ENCODE data around the gene FTL.
"Not testable (repeated sequence)": the region's sequence is repeated elsewhere in the genome, so short reads cannot be mapped to it uniquely, and the experiment has no call there.

FTL gene

GRCh38 chr19:48965040-48965805, at the start of gene FTL:
FTL (plus strand) TSS chr19:48965309; CDS start chr19:48965508, 199 bp downstream.
- DNase-seq = peak; percentile 93

- no peak for DNase-seq
Measured at GRCh38 chr19:48915757-48916156, 49.4 kb upstream of the FTL start.

DNA sequence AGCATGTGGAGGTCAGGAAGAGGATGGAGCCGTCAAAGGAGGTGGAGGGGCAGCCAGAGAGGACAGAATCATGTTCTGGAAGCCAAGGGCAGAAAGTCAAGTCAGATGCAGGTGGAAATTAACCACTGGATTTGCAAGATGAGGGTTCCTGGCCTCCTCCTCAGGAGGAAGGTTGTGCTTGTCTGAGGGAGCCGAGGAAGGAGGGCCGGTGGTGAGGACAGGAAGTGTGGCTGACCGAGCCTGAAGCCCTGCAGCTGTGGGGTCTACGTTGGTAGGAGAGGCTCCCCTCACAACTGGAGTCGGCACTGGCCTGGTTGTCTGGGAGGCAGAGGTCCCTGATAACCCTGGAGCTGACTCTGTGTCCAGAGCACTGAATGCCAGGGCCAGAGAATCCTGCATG, 47.0 kb upstream of the FTL start:
- DNase-seq = no peak

- no peak for DNase-seq
Measured at GRCh38 chr19:48918801-48919247, 46.3 kb upstream of the FTL start.

DNA sequence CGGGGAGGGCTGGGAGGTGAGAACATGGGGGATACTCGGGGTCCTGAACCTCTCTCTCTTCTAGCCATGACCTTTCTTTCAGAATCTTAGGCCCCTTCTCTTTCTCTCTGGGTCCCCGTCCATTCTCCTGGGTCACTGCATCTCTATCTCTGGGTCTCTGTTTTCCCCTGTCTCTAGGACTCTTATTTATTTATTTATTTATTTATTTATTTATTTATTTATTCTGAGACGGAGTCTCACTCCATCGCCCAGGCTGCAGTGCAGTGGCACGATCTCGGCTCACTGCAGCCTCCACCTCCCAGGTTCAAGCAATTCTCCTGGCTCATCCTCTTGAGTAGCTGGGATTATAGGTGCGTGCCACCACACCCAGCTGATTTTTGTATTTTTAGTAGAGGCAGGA, 45.8 kb upstream of the FTL start:
- DNase-seq = not testable (repeated sequence)

- no peak for DNase-seq
Measured at GRCh38 chr19:48920949-48921348, 44.2 kb upstream of the FTL start.

DNA sequence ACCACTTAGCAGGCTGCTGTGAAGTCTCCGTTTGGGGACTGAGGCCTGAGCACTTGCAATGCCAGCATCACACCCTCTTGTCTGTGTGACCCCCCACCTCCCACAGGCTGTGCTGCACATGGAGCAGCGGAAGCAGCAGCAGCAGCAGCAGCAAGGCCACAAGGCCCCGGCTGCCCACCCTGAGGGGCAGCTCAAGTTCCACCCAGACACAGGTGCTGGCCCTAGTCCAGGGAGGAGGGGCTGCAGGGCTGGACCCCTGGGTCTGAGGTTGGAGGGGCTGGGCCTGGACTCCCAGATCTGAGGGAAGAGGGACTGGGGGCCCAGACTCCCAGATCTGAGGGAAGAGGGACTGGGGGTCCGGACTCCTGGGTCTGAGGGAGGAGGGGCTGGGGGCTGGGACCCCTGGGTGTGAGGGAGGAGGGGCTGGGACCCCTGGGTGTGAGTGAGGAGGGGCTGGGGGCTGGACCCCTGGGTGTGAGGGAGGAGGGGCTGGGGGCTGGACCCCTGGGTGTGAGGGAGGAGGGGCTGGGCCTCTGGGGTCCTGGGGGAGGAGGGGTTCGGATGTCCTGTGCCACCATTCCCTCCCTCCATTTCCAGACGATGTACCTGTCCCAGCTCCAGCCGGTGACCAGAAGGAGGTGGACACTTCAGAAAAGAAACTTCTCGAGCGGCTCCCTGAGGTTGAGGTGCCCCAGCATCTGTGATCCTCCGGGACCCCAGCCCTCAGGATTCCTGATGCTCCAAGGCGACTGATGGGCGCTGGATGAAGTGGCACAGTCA, 43.2 kb upstream of the FTL start:
- no peak for DNase-seq

GRCh38 chr19:48922548-48923490, 42.3 kb upstream of the FTL start:
- no peak for DNase-seq

DNA sequence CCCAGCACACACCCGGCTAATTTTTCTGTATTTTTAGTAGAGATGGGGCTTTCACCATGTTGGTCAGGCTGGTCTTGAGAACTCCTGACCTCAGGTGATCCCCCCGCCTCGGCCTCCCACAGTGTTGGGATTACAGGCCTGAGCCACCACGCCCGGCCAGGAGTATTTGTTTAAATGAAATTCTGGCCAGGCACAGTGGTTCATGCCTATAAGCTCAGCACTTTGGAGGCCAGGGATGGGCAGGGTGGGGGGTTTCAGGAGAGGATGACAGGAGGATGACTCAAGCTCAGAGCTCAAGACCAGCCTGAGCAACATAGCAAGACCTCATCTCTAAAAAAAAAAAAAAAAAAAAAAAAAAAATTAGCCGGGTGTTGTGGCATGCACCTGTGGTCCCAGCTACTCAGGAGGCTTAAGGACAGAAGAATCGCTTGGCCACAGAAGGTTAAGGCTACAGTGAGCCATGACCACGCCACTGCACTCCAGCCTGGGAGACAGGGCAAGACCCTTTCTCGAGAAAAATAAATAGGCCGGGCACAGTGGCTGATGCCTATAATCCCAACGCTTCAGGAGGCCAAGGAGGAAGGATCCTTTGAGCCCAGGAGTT, 39.8 kb upstream of the FTL start:
- DNase-seq = no peak

DNA sequence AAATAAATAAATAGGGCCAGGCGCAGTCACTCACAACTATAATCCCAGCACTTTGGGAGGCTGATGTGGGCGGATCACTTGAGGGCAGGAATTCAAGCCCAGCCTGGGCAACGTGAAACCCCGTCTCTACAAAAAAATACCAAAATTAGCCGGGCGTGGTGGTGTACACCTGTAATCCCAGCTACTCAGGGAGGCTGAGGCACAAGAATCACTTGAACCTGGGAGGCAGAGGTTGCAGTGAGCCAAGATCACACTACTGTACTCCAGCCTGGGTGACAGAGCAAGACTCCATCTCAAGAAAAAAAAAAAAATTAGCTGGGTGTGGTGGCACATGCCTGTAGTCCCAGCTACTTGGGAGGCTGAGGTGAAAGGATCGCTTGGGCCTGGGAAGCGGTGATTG, 39.2 kb upstream of the FTL start:
- not testable (repeated sequence) for DNase-seq

GRCh38 chr19:48926909-48927308, 38.2 kb upstream of the FTL start:
- peak; percentile 10 for DNase-seq

GRCh38 chr19:48927692-48928091, 37.4 kb upstream of the FTL start:
- DNase-seq = not testable (repeated sequence)

GRCh38 chr19:48928164-48929025, 36.7 kb upstream of the FTL start:
- no peak for DNase-seq

DNA sequence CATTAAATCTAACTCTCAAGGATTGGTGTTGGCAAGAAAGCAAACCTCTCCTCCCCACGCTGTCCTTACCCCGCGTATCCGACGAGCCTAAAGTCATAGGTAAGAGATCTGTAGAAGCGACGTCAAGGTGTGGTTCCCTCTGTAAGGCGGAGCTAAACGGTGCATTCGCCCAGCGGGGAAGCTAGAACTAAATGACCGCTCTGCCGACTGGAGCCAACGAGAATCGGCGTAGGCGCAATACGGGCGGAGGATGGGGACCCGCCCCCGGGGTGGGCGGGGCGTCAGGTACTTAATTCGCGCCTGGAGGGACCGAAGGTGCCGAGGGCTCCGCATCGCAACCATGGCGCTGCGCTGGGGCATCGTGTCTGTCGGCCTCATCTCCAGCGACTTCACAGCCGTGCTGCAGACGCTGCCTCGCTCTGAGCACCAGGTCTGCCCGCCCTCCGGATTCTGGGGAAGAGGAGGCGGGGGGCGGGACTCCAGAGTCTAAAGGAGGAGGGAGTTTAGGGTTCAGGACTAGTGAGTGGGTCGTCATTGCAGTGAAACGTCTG, 31.7 kb upstream of the FTL start, which contains the start of gene DHDH:
Gene DHDH (plus strand): TSS at position 318 of the 551 bp plus-strand sequence. CDS start 23 bp downstream, at position 341.
- peak; percentile 55 for DNase-seq

DNA sequence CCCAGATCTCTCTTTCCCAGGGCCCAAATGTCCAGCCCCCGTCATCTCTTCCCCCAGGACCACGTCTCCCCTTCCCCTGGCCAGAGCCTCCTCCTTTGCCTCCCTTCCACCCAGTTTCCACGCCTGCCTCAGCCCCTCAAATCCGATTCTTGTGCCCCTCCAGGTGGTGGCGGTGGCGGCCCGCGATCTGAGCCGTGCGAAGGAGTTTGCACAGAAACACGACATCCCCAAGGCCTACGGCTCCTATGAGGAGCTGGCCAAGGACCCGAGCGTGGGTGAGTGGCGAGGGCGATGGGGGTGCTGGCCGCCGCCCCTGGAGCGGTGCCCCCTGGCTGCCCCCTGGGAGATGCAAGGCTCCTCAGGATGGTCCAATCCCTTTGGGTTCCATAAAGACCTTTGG, 30.3 kb upstream of the FTL start:
- DNase-seq = no peak

GRCh38 chr19:48935864-48936263, 29.2 kb upstream of the FTL start:
- no peak for DNase-seq

DNA sequence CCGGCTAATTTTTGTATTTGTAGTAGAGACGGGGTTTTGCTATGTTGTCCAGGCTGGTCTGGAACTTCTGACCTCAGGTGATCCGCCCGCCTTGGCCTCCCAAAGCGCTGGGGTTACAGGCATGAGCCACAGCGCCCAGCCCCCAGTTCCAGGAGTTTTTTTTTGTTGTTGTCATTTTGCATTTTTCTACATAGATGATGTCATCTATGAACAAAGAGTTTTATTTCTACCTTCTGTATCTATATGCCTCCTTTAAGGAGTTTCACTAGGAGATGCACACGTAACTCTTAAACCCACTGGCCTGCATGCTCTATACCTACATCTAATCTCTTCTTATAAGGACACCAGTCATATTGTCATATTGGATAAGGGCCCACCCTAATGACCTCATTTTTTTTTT, 26.9 kb upstream of the FTL start:
- no peak for DNase-seq

DNA sequence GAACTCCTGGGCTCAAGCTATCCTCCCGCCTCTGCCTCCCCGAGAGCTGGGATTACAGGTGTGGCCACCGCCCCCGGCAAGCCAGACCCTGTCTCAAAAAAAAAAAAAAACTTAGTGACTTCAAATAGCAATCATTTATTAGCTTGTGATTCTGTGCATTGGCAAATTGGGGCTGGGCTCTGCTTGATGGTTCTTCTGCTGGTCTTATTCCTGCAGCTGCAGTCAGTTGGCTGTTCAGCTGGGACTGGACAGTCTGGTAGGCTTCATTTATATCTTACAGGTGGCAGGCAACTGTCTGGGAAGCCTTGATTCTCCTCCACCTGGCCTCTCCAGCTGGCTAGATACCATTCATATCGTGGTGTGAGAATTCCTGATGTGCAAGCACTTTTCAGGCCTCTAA, 24.2 kb upstream of the FTL start:
- DNase-seq = no peak

DNA sequence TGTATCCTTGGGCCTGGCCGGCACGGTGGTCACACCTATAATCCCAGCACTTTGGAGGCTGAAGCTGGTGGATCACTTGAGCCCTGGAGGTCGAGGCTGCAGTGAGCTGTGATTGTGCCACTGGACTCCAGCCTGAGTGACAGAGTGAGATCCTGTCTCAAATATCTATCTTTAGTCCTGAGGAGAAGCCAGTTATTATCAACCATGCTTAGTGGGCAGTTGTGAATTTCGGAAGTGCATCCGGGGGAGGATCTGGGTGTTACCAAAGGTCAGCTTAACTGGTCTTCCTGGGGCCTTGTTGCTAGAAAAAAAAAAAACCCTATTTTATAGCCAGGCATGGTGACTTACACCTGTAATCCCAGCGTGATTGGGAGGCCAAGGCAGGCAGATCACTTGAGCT, 22.0 kb upstream of the FTL start:
- DNase-seq = no peak

DNA sequence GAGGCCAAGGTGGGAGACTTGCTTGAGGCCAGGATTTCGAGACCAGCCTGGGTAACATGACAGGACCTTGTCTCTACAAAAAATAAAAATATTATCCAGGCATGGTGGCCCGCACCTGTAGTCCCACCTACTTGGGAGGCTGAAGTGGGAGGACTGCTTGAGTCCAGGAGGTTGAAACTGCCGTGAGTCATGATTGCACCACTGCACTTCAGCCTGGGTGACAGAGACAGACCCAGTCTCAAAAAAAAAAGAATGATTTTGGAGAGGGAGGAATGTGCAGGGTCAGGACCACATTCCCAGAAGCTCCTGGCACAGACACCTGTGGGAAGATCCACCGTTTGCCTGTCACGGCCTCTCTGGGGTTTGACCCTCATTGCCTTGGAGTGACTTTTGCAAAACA, 19.7 kb upstream of the FTL start:
- no peak for DNase-seq

DNA sequence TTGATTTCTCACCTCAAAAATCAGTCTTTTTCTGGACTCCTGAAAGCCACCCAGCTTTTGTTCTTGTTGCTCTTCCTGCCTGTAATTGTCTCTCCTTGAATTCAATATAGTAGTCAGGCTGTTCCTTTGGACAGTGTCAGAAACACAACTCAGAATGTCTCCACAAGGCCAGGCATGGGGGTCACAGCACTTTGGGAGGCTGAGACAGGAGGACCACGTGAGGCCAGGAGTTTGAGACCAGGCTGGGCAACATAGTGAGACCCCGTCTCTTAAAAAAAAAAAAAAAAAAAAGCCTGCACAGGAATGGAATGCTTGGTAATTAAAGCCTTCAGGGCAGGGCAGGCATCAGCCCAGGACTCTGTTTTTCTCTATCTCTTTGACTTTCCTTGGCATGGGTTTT, 19.3 kb upstream of the FTL start:
- DNase-seq = no peak
